Uterus (tissue), 2 donors: ENCODE results near the gene ZFP36.

Experiments
- CTCF ChIP-seq, 4 experiments: fragments of 200-600 bp in 2 of 4; fragments of 450-650 bp in 2 of 4; sonication (generic) in 2 of 4; IDR thresholded peaks; one replicate each; pipeline ENCODE4 v1.5.1; 2016 to 2019; ENCODE audit warnings: antibody characterized with exemption in 4 of 4, mild to moderate bottlenecking in 2 of 4, moderate library complexity in 1 of 4
- POLR2A ChIP-seq, 2 donors: fragments of 450-650 bp; IDR thresholded peaks; one replicate each; pipeline ENCODE4 v1.6.1; 2016; ENCODE audit warnings: antibody characterized with exemption in 2 of 2, mild to moderate bottlenecking in 1 of 2, moderate library complexity in 1 of 2

GRCh38 chr19:39420769-39421168 lies 14.1 kb downstream of the ZFP36 start:
- no peak for TF ChIP-seq CTCF (IDR thresholded peaks at IDR 0.05)
- no peak for TF ChIP-seq POLR2A (IDR thresholded peaks at IDR 0.05)
